Spleen (tissue), 11 donors: ENCODE data around the gene C6orf136. TPM values are rescaled to one million over a fixed set of nuclear protein-coding genes. Genes with fewer than 3 reads are reported as not detected.
"Not testable (repeated sequence)": the region's sequence is repeated elsewhere in the genome, so short reads cannot be mapped to it uniquely, and the experiment has no call there.

Experiments
- DNase-seq: peaks from one replicate; pipeline ENCODE4 v3.0.0-alpha.2; 2020
- H3K27ac ChIP-seq, 8 donors: fragments of 200-600 bp; sonication (generic) in 7 of 8; 1 replicate in 4 of 8; 2 replicates in 4 of 8; pipeline versions ENCODE4 v1.5.0 to v1.8.0; 2016 to 2021; ENCODE audit warnings: inconsistent platforms in 4 of 8, mild to moderate bottlenecking in 4 of 8, moderate library complexity in 1 of 8
- H3K27me3 ChIP-seq, 7 donors: fragments of 200-600 bp; sonication (generic) in 6 of 7; replicated peaks in 1 of 7; 1 replicate in 4 of 7; 2 replicates in 3 of 7; pipeline versions ENCODE4 v1.5.0 to v1.8.0; 2016 to 2021; ENCODE audit warnings: inconsistent platforms in 3 of 7, mild to moderate bottlenecking in 1 of 7
- H3K36me3 ChIP-seq, 6 donors: fragments of 200-600 bp; sonication (generic) in 5 of 6; 1 replicate in 4 of 6; 2 replicates in 2 of 6; pipeline versions ENCODE4 v1.5.0 to v1.8.0; 2016 to 2021; ENCODE audit warnings: inconsistent platforms in 2 of 6
- H3K4me1 ChIP-seq, 6 donors: fragments of 200-600 bp; sonication (generic) in 5 of 6; 1 replicate in 3 of 6; 2 replicates in 3 of 6; pipeline versions ENCODE4 v1.5.0 to v1.8.0; 2016 to 2021; ENCODE audit warnings: inconsistent platforms in 3 of 6
- H3K4me3 ChIP-seq, 8 donors: fragments of 200-600 bp; sonication (generic) in 7 of 8; 1 replicate in 4 of 8; 2 replicates in 4 of 8; pipeline versions ENCODE4 v1.5.0 to v1.8.0; 2016 to 2021; ENCODE audit warnings: inconsistent platforms in 4 of 8, mild to moderate bottlenecking in 4 of 8, moderate library complexity in 2 of 8
- H3K9me3 ChIP-seq, 8 donors: fragments of 200-600 bp; sonication (generic) in 7 of 8; 1 replicate in 4 of 8; 2 replicates in 4 of 8; pipeline versions ENCODE4 v1.5.0 to v1.8.0; 2016 to 2021; ENCODE audit warnings: inconsistent platforms in 4 of 8
- CTCF ChIP-seq, 11 experiments: fragments of 200-600 bp in 7 of 11; fragments of 450-650 bp in 4 of 11; sonication (generic) in 4 of 11; IDR thresholded peaks in 8 of 11; conservative IDR thresholded peaks in 3 of 11; 1 replicate in 7 of 11; 2 replicates in 4 of 11; pipeline versions ENCODE4 v1.4.0 to v1.8.0; 2016 to 2021; ENCODE audit warnings: antibody characterized with exemption in 11 of 11, inconsistent platforms in 4 of 11, mild to moderate bottlenecking in 1 of 11
- POLR2A ChIP-seq, 3 donors: fragments of 450-650 bp; IDR thresholded peaks; one replicate each; pipeline ENCODE4 v1.5.1; 2017; ENCODE audit warnings: antibody characterized with exemption in 3 of 3, mild to moderate bottlenecking in 1 of 3
- POLR2AphosphoS5 ChIP-seq, 3 donors: sonication (generic); formaldehyde crosslinking; IDR thresholded peaks; one replicate each; pipeline ENCODE4 v1.5.1; 2017; ENCODE audit warnings: antibody characterized with exemption in 3 of 3
- WGBS, 5 donors: extraction: QIAGEN DNeasy Blood & Tissue Kit in 3 of 5; methylation state at CpG; one replicate each; pipeline versions ENCODE4 v1.1.5 to v1.1.7; 2013 to 2018; 5-methylcytosine and 5-hydroxymethylcytosine counted together
- intact Hi-C: fragments of 100-400 bp; cut with DNase I; formaldehyde crosslinking; loops from one replicate; pipeline ENCODE4 v1.15.0; 2023; ENCODE audit warnings: low total_unique reads
- polyA plus RNA-seq, 3 donors: library from polyadenylated mRNA; stranded (reverse); fragments of 200-250 nt; gene quantifications; one replicate each; pipeline ENCODE4 v1.2.1, GENCODE V29; 2013
- total RNA-seq, 7 donors: library from RNA; depleted of rRNA in 3 of 7; stranded (reverse); fragments of >200 nt in 3 of 7; fragmentation: NEBNext Ultra II Directional in 4 of 7; extraction: Animal tissue kit (Norgen Biotek cat#: 25700) in 4 of 7; gene quantifications; one replicate each; pipeline versions ENCODE4 v1.1.0 to v1.2.1, GENCODE V29; 2016 to 2021
- donor health status: healthy with polysubstance abuse.
- donor health status: DM: no; HTN: no; CAD: no; lungs with moderate emphysema.
- donor health status: DM: no; HTN: no; CAD: no.
- donor health status: Bipolar disorder and iron deficiency.
- donor health status: healthy.
- donor health status: DM: no; HTN: no; CAD: no.
- donor health status: DM: yes; HTN: yes; CAD: no.

Gene C6orf136
- total and polyA plus RNA-seq, 10 donors, result 12.1 to 28.0 (median 18.3) TPM

DNA sequence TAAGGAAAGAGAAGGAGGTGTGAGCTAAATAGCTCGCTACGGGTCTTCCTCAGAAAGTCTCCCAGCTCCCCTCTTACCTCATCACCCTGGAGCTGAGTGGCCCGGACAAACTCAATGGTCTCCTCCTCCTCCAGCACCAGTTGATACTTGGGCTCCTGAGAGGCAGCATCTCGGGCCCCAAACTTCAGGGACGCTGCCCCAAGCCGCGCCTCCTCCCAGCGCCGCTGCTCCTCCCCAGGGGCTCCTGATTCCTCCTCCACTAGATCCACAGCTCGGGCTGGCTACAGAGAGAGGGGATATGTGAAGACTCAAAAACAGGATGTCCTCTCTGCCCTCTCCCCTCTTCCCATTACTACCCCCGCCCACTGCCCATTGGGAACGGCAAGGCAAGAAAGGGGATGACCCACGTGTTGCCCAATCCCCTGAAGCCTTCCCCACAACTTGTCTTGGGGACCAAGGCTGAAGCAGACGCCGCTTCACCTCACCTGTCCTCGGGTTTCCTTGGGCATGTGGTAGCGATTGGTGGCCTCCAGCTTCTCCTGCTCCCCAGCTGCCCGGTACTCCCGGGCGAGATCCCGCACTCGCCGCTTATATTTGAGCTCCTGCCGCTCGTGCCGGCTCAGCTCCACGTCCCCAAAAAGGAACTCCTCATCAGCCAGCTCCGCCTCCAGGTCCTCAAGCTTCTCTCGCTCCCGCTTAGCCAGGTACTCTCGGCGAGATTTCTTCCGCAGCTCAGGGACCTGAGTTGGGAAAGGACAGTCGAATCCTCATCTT is 18.2 kb downstream of the C6orf136 start:
- intact Hi-C loops, result loop anchor here (10.0 kb wide), 1 partner anchor 120 kb away; no protein-coding TSS in a partner anchor
- 92 to 95% (median 94%) methylated on average over 32 to 34 of the region's 34 CpGs for WGBS, 5 donors
- no peak overlapping the region for H3K4me3 ChIP-seq
- no peak for DNase-seq
- no peaks in the 10 kb centered on the region for H3K9me3 ChIP-seq
- H3K27ac ChIP-seq, result no peak overlapping the region
- H3K4me1 ChIP-seq, result peaks cover 0 to 14% (median 0%) of the 10 kb centered on the region in 6 donors
- peaks cover 0 to 100% (median 90%) of the 10 kb centered on the region in 6 donors for H3K36me3 ChIP-seq
- no peak for TF ChIP-seq POLR2AphosphoS5 (IDR thresholded peaks at IDR 0.05)
- no peak for TF ChIP-seq POLR2A (IDR thresholded peaks at IDR 0.05)
- no peak for TF ChIP-seq CTCF (IDR thresholded peaks at IDR 0.05 in 8 of 11, conservative IDR thresholded peaks at IDR 0.05 in 3 of 11)
- no peaks in the 10 kb centered on the region for H3K27me3 ChIP-seq

DNA sequence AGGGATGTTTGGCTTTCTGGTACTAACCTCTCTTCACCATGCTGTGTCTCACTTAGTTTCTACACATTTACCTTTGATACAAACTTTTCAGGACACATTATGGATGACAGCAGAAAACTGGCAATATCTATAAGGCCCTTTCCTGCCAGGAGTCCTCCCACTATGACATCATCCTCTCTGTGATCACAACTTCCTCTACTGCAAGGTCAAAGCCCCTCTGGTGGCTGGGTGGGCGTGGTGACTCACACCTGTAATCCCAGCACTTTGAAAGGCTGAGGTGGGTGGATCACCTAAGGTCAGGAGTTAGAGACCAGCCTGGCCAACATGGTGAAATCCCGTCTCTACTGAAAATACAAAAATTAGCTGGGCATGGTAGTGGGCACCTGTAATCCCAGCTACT is 19.4 kb downstream of the C6orf136 start:
- DNase-seq, H3K27me3 ChIP-seq, H3K4me3 ChIP-seq, H3K9me3 ChIP-seq: not testable (repeated sequence)
- intact Hi-C loops, result loop anchor here (10.0 kb wide), 1 partner anchor 121 kb away; no protein-coding TSS in a partner anchor
- peak overlapping the region in 2 of 8 donors; percentile 12 to 36 for H3K27ac ChIP-seq
- 57 to 80% (median 63%) methylated on average over 2 of the region's 2 CpGs for WGBS, 5 donors
- H3K4me1 ChIP-seq, result peaks cover 2 to 25% (median 10%) of the 10 kb centered on the region in 6 donors
- H3K36me3 ChIP-seq, result peaks cover 0 to 99% (median 88%) of the 10 kb centered on the region in 6 donors

GRCh38 chr6:30670760-30671527 is 24.0 kb downstream of the C6orf136 start:
- H3K4me3 ChIP-seq, result peak overlapping the region in 3 of 8 donors; percentile 96 to 100 (median 99)
- intact Hi-C loops, result loop anchor here (10.0 kb wide), 1 partner anchor 186 kb away; the partner anchor contains the start of gene HLA-E
- no peaks in the 10 kb centered on the region for H3K27me3 ChIP-seq
- peaks cover 11 to 51% (median 27%) of the 10 kb centered on the region in 6 donors for H3K4me1 ChIP-seq
- no peaks in the 10 kb centered on the region for H3K9me3 ChIP-seq
- no peak overlapping the region for H3K27ac ChIP-seq
- WGBS, 5 donors, result 87 to 92% (median 89%) methylated on average over 27 of the region's 27 CpGs
- peaks cover 0 to 57% (median 47%) of the 10 kb centered on the region in 6 donors for H3K36me3 ChIP-seq
- no peak for DNase-seq
- TF ChIP-seq CTCF (IDR thresholded peaks at IDR 0.05 in 8 of 11, conservative IDR thresholded peaks at IDR 0.05 in 3 of 11) (no peak), POLR2A (IDR thresholded peaks at IDR 0.05) (no peak), POLR2AphosphoS5 (IDR thresholded peaks at IDR 0.05) (no peak)

DNA sequence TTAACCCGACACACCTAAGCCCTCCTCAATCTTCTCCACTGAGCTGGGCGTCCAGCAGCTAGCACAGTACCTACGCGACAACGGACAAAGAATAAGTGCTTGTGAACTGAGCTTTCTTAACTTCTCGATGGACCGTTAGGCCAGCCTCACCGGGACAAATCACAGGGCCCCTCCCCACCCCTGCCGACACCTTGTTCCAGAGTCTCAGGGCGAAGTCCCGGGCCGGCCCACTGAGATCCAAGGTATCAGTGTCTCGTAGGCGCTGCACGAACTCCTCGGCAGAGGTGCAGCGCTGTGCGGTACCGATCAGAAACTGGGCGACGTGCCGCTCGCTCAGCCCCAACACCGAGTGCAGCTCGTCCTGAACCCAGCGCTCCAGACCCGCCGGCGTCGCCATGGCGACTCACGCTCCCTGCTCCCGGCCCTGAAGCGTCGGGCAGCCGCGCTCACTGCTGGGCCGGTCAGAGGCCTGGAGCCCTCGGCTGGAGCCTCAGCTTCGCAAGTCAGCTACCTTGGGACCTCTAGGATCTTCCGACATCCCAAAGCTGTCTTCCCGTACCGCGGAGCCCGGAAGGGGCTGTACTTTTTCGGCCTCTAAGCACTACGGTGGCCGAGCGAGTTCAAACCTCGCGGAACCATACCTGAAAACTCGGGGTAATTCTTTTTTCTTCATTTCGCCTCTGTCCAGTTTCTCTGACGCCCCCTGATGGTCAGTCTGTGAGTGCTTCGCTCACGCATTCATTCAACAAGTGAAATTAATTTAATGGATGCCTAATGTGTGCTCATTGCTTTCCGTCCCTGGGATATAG is 25.7 kb downstream of the C6orf136 start, which contains the start of gene DHX16:
TSS of gene DHX16 (minus strand) at position 562 of the 809 bp plus-strand sequence. CDS start at position 397, 165 bp downstream.
- intact Hi-C loops, result loop anchor here (10.0 kb wide), 1 partner anchor 188 kb away; the partner anchor contains the start of gene HLA-E
- DNase-seq, result peak; percentile 95
- TF ChIP-seq CTCF (IDR thresholded peaks at IDR 0.05 in 8 of 11, conservative IDR thresholded peaks at IDR 0.05 in 3 of 11), result peak; percentile 80 to 95 (median 89)
- TF ChIP-seq POLR2A (IDR thresholded peaks at IDR 0.05), result peak in 2 of 3 donors; percentile 20 to 34
- peak; percentile 86 to 92 (median 88) for TF ChIP-seq POLR2AphosphoS5 (IDR thresholded peaks at IDR 0.05)
- WGBS, 5 donors, result 0 to 1% (median 1%) methylated on average over 36 to 57 of the region's 57 CpGs
- H3K9me3 ChIP-seq, result no peaks in the 10 kb centered on the region
- peaks cover 11 to 58% (median 31%) of the 10 kb centered on the region in 6 donors for H3K4me1 ChIP-seq
- H3K27me3 ChIP-seq, result no peaks in the 10 kb centered on the region
- H3K36me3 ChIP-seq, result peaks cover 7 to 57% (median 49%) of the 10 kb centered on the region in 6 donors
- peak within 1 kb of the TSS; percentile 88 to 100 (median 97) for H3K4me3 ChIP-seq
- peak within 1 kb of the TSS; percentile 40 to 93 (median 86) for H3K27ac ChIP-seq
